HG02623 (cell line): ENCODE measurements around the gene SVIP.

Experiments used
- ATAC-seq: cut with Tn5 transposase; IDR thresholded peaks from one replicate; pipeline ENCODE4 v1.9.1; 2021; ENCODE audit warnings: moderate library complexity; ENCODE audit not compliant: unreplicated experiment

Gene SVIP

DNA sequence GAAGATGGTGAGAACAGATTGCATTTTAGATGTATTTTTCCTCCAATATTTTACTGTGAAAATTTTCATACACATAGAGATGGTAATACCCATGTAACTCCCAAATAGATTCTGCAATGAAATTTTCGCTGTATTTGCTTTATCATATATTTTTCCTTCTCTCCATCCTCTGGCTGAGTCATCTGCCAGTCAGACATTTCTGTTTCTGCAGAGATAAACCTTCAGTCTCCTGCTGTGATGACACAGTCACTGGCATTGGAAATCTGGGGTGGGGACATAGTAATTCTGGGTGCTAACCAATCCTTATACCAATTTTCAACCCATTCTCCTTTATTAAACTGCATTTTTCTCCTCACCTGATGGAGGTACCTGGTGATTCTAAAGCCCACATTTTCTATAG is 33.7 kb downstream of the SVIP start:
- no peak for ATAC-seq

DNA sequence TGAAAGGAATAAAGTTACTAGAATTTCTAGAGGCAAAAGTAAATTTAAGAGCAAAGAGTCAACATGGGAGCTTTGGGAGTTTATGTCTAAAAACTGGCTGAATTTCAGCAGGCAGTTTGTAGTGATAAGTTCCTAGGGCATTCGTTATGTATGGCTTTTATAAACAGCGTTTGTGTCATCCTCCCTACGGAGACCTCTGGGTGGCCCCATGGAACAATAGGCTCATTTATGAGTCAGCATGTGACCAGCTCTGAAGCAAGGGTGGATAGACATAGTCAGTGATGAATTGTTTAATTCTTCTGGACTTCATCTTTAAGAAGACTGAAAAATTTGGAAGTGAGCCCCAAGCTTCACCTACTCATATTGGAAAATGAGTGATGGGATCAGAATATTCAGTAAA is 37.1 kb downstream of the SVIP start:
- no peak for ATAC-seq

DNA sequence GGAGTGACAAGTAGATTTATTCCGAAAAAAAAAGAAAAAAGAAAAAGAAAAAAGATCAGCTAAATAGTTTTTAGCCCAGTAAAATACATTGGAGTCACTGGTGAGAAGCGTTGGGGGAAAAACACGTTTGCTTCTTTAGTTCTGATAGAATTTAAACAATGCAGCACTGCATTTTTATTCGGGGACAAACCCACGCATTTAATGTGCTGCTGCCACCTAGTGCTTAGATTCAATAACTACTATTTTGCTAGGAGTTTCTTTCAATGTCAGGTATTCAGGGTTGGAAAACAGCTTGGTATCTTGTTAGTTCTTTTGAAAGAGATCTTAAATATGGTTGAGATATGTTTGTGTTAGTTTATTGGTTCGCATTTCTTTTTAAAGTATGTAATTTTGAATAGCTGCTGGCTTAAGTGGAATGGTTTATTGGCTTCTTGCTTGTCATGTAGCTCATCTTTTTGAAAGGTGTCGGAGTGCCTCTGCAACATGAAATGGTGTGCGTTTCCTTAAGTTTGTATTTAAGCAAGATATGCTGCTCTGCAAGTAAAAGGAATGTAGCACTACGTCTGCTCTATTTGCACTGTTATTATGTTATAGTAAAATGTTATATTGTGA is 41.9 kb downstream of the SVIP start:
- ATAC-seq = no peak

DNA sequence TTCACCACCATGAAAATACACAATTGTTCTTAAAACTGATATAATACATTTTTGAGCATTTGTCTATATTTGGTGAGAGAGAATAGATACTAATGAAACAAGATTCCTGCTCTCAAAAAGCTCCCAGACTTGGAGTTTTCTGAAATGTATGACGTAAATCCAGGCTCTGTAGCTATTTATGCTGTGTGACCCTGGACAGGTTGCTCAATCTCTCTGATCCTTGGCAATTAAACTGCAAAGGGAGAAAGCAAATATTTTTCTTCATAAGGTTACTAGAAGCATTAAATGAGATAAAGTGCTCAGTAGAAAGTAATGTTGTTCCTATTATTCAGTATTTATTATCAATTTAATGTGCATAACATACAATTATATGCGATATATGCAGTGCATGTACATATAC is 42.5 kb downstream of the SVIP start:
- ATAC-seq = no peak

DNA sequence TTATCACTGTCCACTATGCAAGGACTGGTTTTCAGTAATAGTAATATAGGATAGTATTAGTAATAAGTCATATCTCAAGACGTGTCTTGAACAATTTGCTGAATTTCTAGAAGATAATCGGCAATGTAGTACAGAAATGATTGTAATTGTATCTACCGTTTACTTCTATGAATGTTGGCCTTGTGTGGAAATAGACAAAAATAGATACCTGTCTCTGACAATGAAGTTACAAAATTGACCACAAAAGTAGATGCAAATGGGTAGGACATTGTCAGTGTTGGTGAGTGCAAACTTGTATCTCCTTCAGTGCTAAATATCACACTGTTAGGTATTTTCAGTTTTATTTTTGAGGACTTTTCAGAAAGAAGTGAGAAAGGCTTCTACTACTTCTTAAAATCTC is 43.1 kb downstream of the SVIP start:
- peak; percentile 90 for ATAC-seq

DNA sequence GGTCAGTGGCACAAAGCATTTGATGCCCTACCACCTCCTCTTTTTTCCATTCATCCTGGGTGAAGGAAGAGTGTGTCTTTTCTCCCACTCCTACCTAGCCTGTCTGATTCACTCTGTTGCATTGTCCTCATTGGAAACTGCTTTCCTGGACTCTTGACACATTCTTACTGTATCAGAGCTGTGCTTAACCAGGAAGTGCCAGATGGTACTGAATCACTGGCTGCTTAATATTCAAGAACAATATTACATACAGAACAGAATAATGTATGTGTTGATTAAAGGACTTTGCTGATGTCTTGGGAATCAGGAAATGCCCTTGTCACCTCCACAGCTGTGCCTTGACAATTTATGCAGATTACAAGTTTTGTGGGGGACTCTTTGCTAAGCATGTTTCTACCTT is 44.4 kb downstream of the SVIP start:
- no peak for ATAC-seq

DNA sequence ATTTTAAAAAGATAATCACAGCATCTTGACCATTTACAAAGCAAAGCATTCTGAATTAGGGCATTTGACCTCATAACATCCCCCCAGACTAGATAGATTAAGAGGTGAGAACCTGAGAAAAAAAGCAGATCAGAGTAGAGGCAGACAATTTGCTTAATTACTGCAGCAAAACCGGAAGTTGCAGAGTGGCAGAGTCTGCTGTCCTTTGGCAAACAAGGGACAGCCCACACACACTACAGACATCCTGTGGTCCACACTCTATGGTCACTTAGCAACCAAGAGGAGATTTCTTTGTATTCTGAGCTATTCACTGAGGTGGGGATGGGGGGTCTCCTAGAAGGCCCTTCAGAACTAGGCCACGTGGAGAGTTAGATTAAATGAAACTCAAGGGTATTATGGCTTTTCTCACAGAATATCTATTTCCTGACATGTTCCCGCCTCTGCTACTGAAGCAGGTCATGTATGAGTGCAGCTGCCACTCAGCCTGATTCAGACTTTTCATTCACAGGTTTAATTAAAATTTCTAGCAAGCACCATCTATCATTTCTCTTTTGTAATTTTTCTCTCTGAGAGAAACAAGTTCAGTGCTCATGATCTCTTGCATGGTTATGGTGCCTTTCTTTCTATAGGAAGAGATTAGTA is 48.5 kb downstream of the SVIP start:
- ATAC-seq = peak; percentile 80

DNA sequence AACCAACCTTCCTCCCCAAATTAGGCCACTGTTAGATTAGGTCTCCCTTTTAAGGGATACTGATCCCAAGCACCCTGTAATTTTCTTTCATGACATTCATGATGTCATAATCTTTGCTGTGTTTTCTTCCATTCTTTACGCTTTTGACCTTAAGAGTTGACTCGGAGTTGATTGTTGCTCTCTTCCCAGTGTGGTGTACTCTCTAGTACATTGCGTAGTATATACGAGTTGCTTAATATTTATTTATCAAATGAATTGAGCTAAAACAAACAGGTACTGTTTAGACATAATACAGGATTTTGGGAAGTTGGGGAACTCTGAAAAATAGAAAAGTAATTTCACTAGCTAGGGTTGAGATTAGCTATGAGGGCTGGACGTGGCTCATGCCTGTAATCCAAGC is 49.8 kb downstream of the SVIP start:
- ATAC-seq = no peak

DNA sequence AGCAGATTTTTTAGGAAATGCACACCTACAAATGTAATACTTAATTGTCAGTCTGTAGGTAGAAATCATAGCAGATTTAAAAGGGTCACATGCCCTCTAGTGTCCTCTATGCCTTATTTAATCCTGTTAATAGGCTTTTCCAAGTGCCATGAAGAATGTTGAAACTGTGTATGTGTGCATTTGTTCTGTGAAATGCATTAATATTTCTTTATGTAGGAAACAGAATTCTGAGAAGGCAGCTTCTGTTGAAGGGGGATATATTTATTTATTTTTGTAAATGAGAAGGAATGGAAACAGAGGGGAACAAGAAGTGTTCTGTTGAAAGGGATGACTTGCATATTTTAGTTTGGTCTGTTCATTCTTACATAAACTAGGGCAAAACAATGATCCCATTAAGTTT is 51.0 kb downstream of the SVIP start:
- ATAC-seq = no peak

DNA sequence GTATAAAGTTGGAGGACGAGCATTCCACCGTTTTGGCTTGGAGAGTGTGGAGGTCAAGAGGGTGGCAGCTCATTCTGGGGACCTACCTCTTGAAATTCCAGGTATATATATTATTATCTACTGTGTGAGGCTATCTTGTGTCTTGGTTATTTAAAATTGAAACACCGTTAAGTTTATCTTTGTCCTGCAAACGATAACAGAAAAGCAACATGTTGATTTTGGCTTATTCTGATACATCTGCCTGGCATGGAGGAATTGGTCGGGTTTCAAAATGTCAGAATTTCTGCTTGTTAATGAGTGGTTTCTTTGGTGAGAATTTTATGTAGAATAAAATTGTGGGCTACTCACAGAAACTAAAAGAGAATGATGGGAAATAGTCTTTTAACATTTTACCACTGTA is 54.4 kb downstream of the SVIP start:
- ATAC-seq = no peak

DNA sequence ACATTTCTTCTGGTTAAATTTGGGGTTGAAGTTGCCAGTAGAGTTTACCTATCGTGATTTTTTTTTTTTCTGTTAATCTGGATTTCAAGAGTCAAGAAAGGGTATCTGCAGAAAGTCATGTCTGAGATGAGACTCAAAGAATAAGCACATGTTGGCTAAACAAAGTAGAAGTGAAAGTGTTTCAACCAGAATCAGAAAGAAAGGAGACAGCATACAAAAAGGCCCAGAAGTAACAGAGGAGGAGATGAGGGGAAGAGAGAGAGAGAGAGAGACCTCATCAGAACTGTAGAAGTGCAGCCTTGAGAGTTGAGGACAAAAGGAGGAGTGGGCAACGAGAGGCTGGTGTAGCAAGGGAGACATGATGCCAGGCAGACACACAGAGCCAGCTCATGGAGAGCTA is 54.9 kb downstream of the SVIP start:
- peak; percentile 78 for ATAC-seq

DNA sequence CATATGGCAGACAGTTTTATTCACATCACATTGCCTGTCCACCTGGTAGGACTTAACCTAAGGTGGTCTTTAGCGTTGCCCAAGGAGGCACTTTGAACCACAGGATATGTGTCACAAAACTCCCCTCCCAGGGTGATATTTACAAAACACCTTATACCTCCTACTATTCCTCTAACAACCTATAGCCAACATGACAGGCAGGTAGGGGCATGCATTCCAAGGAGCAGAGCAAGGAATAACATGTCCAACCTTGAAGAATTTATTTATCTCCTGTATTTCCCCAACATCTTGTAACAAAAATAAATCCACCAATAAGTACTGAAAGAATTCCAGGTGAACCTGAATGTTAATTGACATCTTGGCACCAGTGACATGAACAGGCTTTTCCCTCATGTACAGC is 60.5 kb downstream of the SVIP start:
- ATAC-seq = no peak
